HFFc6 (cell line): ENCODE data around the gene CFAP57. TPM values are rescaled to one million over a fixed set of nuclear protein-coding genes. Genes with fewer than 3 reads are reported as not detected.

Experiments
- DNase-seq: peaks from one replicate; pipeline ENCODE4 v3.0.0-alpha.2; 2018
- H3K27ac Mint-ChIP-seq: 2 replicates; pipeline ENCODE4 v1.8.0; 2020; ENCODE audit warnings: mild to moderate bottlenecking, mixed read lengths
- H3K27me3 Mint-ChIP-seq: 2 replicates; pipeline ENCODE4 v1.8.0; 2021; ENCODE audit warnings: mild to moderate bottlenecking, moderate library complexity, mixed read lengths; ENCODE audit not compliant: insufficient read depth
- H3K36me3 Mint-ChIP-seq: 2 replicates; pipeline ENCODE4 v1.8.0; 2021; ENCODE audit warnings: low read depth, mixed read lengths
- H3K4me1 Mint-ChIP-seq: 2 replicates; pipeline ENCODE4 v1.8.0; 2020; ENCODE audit warnings: low read depth, mixed read lengths
- H3K4me3 Mint-ChIP-seq: 2 replicates; pipeline ENCODE4 v1.8.0; 2020; ENCODE audit warnings: mild to moderate bottlenecking, moderate library complexity, mixed read lengths
- H3K9me3 Mint-ChIP-seq: 2 replicates; pipeline ENCODE4 v1.8.0; 2020; ENCODE audit warnings: mild to moderate bottlenecking, mixed read lengths
- CTCF ChIP-seq: fragments of 200-600 bp; sonication (generic); IDR thresholded peaks from 2 replicates; pipeline ENCODE4 v1.5.0; 2021; ENCODE audit warnings: antibody characterized with exemption, mild to moderate bottlenecking
- total RNA-seq, 6 experiments: library from RNA; stranded (reverse); fragmentation: NEBNext Ultra II Directional; extraction: Animal tissue kit (Norgen Biotek cat#: 25700); gene quantifications; 2 replicates in 1 of 6; 3 replicates in 5 of 6; pipeline ENCODE4 v1.2.3, GENCODE V29; 2021

CFAP57 gene
- total RNA-seq, 6 experiments from 2014 or later, result 0.14 to 0.75 (median 0.19) TPM

- H3K9me3 Mint-ChIP-seq, result no peaks in the 10 kb centered on the region
- peaks cover 23% of the 10 kb centered on the region for H3K27me3 Mint-ChIP-seq
- no peak for DNase-seq
- H3K4me3 Mint-ChIP-seq, result no peak overlapping the region
- no peaks in the 10 kb centered on the region; the same call in 1 of the 2 replicates for H3K36me3 Mint-ChIP-seq
- no peak for TF ChIP-seq CTCF
- H3K27ac Mint-ChIP-seq, result no peak overlapping the region
- no peaks in the 10 kb centered on the region for H3K4me1 Mint-ChIP-seq
Measured at GRCh38 chr1:43284546-43285110, 112.5 kb downstream of the CFAP57 start.

- Mint-ChIP-seq H3K4me1 (no peaks in the 10 kb centered on the region), H3K27me3 (peaks cover 23% of the 10 kb centered on the region), H3K27ac (no peak within 1 kb of the TSS), H3K9me3 (no peaks in the 10 kb centered on the region), H3K36me3 (no peaks in the 10 kb centered on the region; the same call in 1 of the 2 replicates), H3K4me3 (no peak within 1 kb of the TSS)
- no peak for TF ChIP-seq CTCF
- no peak for DNase-seq
Measured at GRCh38 chr1:43285269-43285990, 113.3 kb downstream of the CFAP57 start, which contains the start of gene C1orf210. Gene C1orf210 (minus strand): TSS chr1:43285581. CDS start chr1:43283270, 2,311 bp downstream.

GRCh38 chr1:43286115-43286514 is 114.0 kb downstream of the CFAP57 start:
- Mint-ChIP-seq H3K4me1 (no peaks in the 10 kb centered on the region), H3K36me3 (no peaks in the 10 kb centered on the region; the same call in 1 of the 2 replicates), H3K9me3 (no peaks in the 10 kb centered on the region), H3K27me3 (peaks cover 23% of the 10 kb centered on the region), H3K4me3 (no peak overlapping the region), H3K27ac (no peak overlapping the region)
- no peak for TF ChIP-seq CTCF
- DNase-seq, result no peak

GRCh38 chr1:43286533-43286932 is 114.4 kb downstream of the CFAP57 start:
- Mint-ChIP-seq H3K27me3 (peaks cover 23% of the 10 kb centered on the region), H3K4me1 (no peaks in the 10 kb centered on the region), H3K36me3 (no peaks in the 10 kb centered on the region; the same call in 1 of the 2 replicates), H3K9me3 (no peaks in the 10 kb centered on the region), H3K27ac (no peak overlapping the region), H3K4me3 (no peak overlapping the region)
- TF ChIP-seq CTCF, result no peak
- no peak for DNase-seq

- Mint-ChIP-seq H3K4me3 (no peak overlapping the region), H3K27me3 (peaks cover 23% of the 10 kb centered on the region), H3K36me3 (no peaks in the 10 kb centered on the region; the same call in 1 of the 2 replicates), H3K4me1 (peaks cover 4% of the 10 kb centered on the region; the same call in 1 of the 2 replicates), H3K9me3 (no peaks in the 10 kb centered on the region), H3K27ac (no peak overlapping the region)
- TF ChIP-seq CTCF, result no peak
- DNase-seq, result no peak
Measured at GRCh38 chr1:43288058-43288784, 116.1 kb downstream of the CFAP57 start.
